GM12878 (cell line): ENCODE measurements around the gene DLK2.
"Not testable (repeated sequence)": the region's sequence is repeated elsewhere in the genome, so short reads cannot be mapped to it uniquely, and the experiment has no call there.

ENCODE experiments used
- CREM ChIP-seq: IDR thresholded peaks from 2 replicates; pipeline ENCODE4 v1.6.1; 2014; ENCODE audit warnings: antibody characterized with exemption, low read depth
- ETV6 ChIP-seq, 2 experiments: fragments of 450-650 bp in 1 of 2; IDR thresholded peaks in 1 of 2; conservative IDR thresholded peaks in 1 of 2; 2 replicates each; pipeline ENCODE4 v1.6.1; 2014; ENCODE audit warnings: antibody characterized with exemption in 1 of 2, borderline replicate concordance in 1 of 2, low read depth in 1 of 2, mild to moderate bottlenecking in 1 of 2, moderate library complexity in 1 of 2
- EZH2 ChIP-seq: IDR thresholded peaks from 2 replicates; pipeline ENCODE4 v1.6.1; 2012; ENCODE audit warnings: low read depth, mild to moderate bottlenecking, control low read depth, inconsistent platforms, low read length, borderline replicate concordance; ENCODE audit not compliant: control insufficient read depth
- FOXM1 ChIP-seq: IDR thresholded peaks from 2 replicates; pipeline ENCODE4 v1.6.1; 2012; ENCODE audit warnings: low read depth, mild to moderate bottlenecking, inconsistent platforms, low read length, moderate library complexity
- NFYB ChIP-seq: IDR thresholded peaks from 2 replicates; pipeline ENCODE4 v1.6.1; 2011; ENCODE audit warnings: low read depth, mild to moderate bottlenecking, low read length, improper control_type of control experiment, moderate library complexity; ENCODE audit not compliant: insufficient read depth
- POLR2A ChIP-seq: IDR thresholded peaks from 2 replicates; pipeline ENCODE4 v1.6.1; 2011; ENCODE audit warnings: low read depth, mild to moderate bottlenecking, low read length
- RFX5 ChIP-seq: IDR thresholded peaks from 2 replicates; pipeline ENCODE4 v1.6.1; 2011; ENCODE audit warnings: low read depth, low read length, improper control_type of control experiment
- SREBF2 ChIP-seq: IDR thresholded peaks from 2 replicates; pipeline ENCODE4 v1.6.1; 2012; ENCODE audit warnings: mild to moderate bottlenecking, low read length
- ZNF207 ChIP-seq: fragments of 450-650 bp; IDR thresholded peaks from 2 replicates; pipeline ENCODE4 v1.6.1; 2014; ENCODE audit warnings: antibody characterized with exemption, mild to moderate bottlenecking, borderline replicate concordance
- TF ChIP-seq, protein P1 (sequence below), 3 experiments: IDR thresholded peaks in 2 of 3; conservative IDR thresholded peaks in 1 of 3; 2 replicates each; pipeline ENCODE4 v1.5.1; 2011; ENCODE audit warnings: low read depth in 3 of 3, low read length in 3 of 3, mild to moderate bottlenecking in 3 of 3, control low read depth in 2 of 3, moderate library complexity in 2 of 3, inconsistent platforms in 1 of 3, mixed read lengths in 1 of 3; ENCODE audit not compliant: control insufficient read depth in 2 of 3, insufficient read depth in 1 of 3; ENCODE audit errors: extremely low read depth in 1 of 3
- TF ChIP-seq, protein P2 (sequence below): fragments of 450-650 bp; IDR thresholded peaks from 2 replicates; pipeline ENCODE4 v1.6.1; 2018; ENCODE audit warnings: borderline replicate concordance, mild to moderate bottlenecking; ENCODE audit not compliant: partially characterized antibody

DNA sequence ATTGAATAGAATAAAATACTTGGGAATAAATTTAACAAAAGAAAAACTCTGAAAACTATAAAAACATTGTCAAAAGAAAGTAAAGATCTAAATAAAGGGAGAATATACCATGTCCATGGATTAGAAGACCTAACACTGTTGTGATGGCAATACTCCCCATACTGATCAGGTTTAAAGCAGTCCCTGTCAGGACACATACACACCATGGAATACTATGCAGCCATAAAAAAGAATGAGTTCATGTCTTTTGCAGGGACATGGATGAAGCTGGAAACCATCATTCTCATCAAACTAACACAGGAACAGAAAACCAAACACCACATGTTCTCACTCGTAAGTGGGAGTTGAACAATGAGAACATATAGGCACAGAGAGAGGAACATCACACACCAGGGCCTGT, 44.6 kb downstream of the DLK2 start:
- TF ChIP-seq POLR2A; EZH2; CREM; RFX5; SREBF2; NFYB; ZNF207; ETV6 (conservative IDR thresholded peaks at IDR 0.05 in 1 of 2, IDR thresholded peaks at IDR 0.05 in 1 of 2; ENCODE audit: borderline replicate concordance in 1 of 2, low read depth in 1 of 2); FOXM1: not testable (repeated sequence)
- TF ChIP-seq, protein P1, sequence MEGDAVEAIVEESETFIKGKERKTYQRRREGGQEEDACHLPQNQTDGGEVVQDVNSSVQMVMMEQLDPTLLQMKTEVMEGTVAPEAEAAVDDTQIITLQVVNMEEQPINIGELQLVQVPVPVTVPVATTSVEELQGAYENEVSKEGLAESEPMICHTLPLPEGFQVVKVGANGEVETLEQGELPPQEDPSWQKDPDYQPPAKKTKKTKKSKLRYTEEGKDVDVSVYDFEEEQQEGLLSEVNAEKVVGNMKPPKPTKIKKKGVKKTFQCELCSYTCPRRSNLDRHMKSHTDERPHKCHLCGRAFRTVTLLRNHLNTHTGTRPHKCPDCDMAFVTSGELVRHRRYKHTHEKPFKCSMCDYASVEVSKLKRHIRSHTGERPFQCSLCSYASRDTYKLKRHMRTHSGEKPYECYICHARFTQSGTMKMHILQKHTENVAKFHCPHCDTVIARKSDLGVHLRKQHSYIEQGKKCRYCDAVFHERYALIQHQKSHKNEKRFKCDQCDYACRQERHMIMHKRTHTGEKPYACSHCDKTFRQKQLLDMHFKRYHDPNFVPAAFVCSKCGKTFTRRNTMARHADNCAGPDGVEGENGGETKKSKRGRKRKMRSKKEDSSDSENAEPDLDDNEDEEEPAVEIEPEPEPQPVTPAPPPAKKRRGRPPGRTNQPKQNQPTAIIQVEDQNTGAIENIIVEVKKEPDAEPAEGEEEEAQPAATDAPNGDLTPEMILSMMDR (IDR thresholded peaks at IDR 0.05 in 2 of 3, conservative IDR thresholded peaks at IDR 0.05 in 1 of 3; ENCODE audit: control insufficient read depth in 2 of 3, extremely low read depth in 1 of 3, insufficient read depth in 1 of 3, low read depth in 3 of 3, low read length in 3 of 3): not testable (repeated sequence)
- TF ChIP-seq, protein P2, sequence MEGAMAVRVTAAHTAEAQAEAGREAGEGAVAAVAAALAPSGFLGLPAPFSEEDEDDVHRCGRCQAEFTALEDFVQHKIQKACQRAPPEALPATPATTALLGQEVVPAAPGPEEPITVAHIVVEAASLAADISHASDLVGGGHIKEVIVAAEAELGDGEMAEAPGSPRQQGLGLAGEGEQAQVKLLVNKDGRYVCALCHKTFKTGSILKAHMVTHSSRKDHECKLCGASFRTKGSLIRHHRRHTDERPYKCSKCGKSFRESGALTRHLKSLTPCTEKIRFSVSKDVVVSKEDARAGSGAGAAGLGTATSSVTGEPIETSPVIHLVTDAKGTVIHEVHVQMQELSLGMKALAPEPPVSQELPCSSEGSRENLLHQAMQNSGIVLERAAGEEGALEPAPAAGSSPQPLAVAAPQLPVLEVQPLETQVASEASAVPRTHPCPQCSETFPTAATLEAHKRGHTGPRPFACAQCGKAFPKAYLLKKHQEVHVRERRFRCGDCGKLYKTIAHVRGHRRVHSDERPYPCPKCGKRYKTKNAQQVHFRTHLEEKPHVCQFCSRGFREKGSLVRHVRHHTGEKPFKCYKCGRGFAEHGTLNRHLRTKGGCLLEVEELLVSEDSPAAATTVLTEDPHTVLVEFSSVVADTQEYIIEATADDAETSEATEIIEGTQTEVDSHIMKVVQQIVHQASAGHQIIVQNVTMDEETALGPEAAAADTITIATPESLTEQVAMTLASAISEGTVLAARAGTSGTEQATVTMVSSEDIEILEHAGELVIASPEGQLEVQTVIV: not testable (repeated sequence)
